IPS-15b (cell line): Measurements from ENCODE around the gene TFAP2A.

ENCODE experiments used
- H3K27me3 ChIP-seq: one replicate; pipeline ENCODE4 v1.6.1; 2013; ENCODE audit warnings: low read length; ENCODE audit not compliant: control insufficient read depth, insufficient read depth
- H3K36me3 ChIP-seq: one replicate; pipeline ENCODE4 v1.6.1; 2013; ENCODE audit warnings: low read length; ENCODE audit not compliant: control insufficient read depth, insufficient read depth
- H3K4me1 ChIP-seq: one replicate; pipeline ENCODE4 v1.6.1; 2013; ENCODE audit warnings: mild to moderate bottlenecking, low read length; ENCODE audit not compliant: control insufficient read depth, insufficient read depth
- H3K4me3 ChIP-seq: one replicate; pipeline ENCODE4 v1.5.1; 2013; ENCODE audit warnings: low read depth, low read length
- H3K9ac ChIP-seq: one replicate; pipeline ENCODE4 v1.6.1; 2013; ENCODE audit warnings: low read depth, mild to moderate bottlenecking, low read length
- H3K9me3 ChIP-seq: one replicate; pipeline ENCODE4 v1.6.1; 2013; ENCODE audit warnings: mild to moderate bottlenecking, low read length; ENCODE audit not compliant: control insufficient read depth, insufficient read depth

Gene TFAP2A

DNA sequence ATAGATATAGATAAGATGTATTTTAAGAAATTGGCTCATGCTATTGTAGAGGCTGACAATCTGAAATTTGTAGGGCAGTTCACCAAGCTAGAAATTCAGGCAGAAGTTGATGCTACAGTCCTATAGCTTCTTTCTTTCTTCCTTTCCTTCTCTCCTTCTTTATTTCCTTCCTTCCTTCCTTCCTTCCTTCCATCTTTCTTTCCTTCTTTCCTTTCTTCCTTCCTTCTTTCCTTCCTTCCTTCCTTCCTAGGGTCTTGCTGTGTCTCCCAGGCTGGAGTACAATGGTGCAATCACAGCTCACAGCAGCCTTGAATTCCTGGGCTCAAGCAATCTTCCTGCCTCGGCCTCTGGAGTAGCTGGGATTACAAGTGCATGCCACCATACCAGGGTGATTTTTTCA, 55.3 kb downstream of the TFAP2A start:
- Histone ChIP-seq H3K9ac (no peak overlapping the region), H3K9me3 (no peaks in the 10 kb centered on the region), H3K36me3 (no peaks in the 10 kb centered on the region), H3K4me3 (no peak overlapping the region), H3K4me1 (no peaks in the 10 kb centered on the region), H3K27me3 (no peaks in the 10 kb centered on the region)

DNA sequence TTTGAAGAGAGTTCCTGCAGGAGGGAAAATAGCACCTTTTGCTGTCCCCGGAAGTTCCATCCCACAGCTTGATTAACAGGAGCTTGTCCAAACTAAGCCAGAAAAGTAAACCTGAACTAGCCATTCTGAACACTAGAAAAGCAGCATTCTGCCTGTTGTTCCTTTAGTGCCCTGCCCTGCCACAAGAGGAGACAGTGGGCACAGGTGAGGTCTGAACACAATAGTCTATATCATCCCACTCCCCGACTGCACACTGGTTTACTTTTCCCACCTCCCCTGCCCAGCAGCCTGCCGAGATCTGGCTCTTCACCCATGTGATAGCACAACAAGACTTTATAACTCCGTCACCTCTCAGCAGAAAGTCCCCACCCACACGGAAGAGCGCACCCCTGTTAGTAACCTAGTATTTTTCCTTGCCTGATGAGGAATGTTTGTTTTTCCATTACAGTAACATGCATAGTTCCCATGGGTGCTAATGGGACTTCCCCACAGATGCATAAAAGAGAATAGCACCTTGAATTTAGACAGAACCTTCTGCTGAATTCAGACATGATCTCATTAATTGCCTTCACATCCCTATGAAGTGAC, 59.7 kb downstream of the TFAP2A start:
- Histone ChIP-seq H3K36me3 (no peaks in the 10 kb centered on the region), H3K4me3 (no peak overlapping the region), H3K9me3 (no peaks in the 10 kb centered on the region), H3K27me3 (no peaks in the 10 kb centered on the region), H3K9ac (no peak overlapping the region), H3K4me1 (no peaks in the 10 kb centered on the region)

DNA sequence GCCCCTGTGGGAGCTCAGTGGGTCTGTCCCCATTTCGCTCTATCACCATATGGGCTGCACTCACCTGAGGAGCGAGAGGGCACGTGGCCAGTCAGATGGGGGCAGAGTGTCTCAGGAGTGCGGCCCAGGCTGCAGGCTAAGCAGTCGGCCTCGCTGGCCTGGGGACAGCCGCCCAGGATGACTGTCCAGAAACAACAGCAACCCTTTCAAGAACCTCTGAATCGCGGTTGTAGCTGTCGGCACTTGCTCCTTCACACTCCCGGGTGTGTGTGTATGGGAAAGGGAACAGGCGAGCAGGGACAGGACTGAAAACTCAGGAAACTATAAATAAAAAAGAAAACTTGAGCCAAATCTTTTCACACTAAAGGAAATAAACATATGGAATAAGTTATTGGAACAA, 63.1 kb downstream of the TFAP2A start:
- H3K9me3 ChIP-seq: no peaks in the 10 kb centered on the region

DNA sequence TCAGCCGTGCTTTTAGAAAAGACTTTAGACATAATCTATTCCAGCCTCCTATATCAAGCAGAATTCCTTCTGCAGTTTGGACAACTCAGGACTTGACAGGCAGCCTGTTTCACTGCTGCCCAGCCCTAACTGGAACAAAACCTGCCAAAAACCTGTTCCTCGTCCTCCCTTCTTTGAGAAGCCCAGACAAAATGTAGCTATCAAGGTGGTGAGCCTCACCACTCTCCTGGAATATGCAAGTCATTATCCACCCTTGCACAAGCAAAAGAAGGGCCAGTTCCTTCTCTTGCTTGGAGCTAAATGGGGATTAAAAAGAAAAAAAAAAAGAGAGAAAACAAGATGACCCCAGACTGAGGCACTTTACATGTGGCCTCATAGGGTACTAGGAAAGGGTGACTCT, 64.2 kb downstream of the TFAP2A start:
- Histone ChIP-seq H3K4me1 (no peaks in the 10 kb centered on the region), H3K4me3 (no peak overlapping the region), H3K27me3 (no peaks in the 10 kb centered on the region), H3K9me3 (no peaks in the 10 kb centered on the region), H3K9ac (no peak overlapping the region), H3K36me3 (no peaks in the 10 kb centered on the region)

More for the DNA sequence above, 63.1 kb downstream of the TFAP2A start:
- Histone ChIP-seq H3K4me1 (no peaks in the 10 kb centered on the region), H3K9ac (no peak overlapping the region), H3K4me3 (no peak overlapping the region), H3K27me3 (no peaks in the 10 kb centered on the region), H3K36me3 (no peaks in the 10 kb centered on the region)

DNA sequence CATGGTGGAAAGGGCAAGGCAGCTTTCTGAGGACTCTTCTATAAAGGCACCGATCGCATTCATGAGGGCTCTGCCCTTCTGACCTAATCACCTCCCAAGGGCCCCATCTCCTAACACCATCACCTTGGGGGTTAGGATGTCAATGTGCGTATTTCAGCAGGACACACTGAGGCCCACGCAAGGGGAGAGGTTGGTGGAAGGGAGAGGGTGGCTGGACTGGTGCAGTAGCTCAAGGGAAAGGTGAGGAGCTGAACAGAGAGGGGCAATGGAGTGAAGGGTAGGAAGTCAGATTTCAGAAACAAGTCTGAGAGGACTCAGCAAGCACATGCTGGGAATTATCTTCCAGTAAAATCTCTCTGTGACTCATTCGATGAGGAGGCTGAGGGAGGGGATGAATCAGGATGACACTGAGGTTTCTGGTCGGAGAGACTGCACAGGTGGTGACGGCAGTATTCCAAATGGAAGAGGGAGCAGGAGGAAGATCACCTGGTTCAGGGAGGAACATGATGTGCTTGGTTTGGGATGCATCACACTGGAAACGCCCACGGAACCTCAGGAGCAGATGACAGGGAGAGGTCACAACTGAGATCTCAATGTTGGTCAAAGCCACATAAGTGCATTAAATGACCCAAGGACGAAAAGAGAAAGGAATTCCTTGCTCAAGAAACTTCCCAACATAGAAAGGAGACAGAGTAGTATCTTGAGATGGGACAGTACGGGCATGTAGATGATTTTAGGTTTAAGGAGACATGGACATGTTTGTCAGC, 67.1 kb downstream of the TFAP2A start:
- Histone ChIP-seq H3K9ac (no peak overlapping the region), H3K4me1 (no peaks in the 10 kb centered on the region), H3K27me3 (no peaks in the 10 kb centered on the region), H3K4me3 (no peak overlapping the region), H3K36me3 (no peaks in the 10 kb centered on the region), H3K9me3 (no peaks in the 10 kb centered on the region)
